DOHH2 (cell line): Measurements from ENCODE around the gene SKAP2.

ENCODE experiments used
- CTCF ChIP-seq: fragments of 200-600 bp; sonication (generic); IDR thresholded peaks from one replicate; pipeline ENCODE4 v1.5.1; 2014; ENCODE audit warnings: antibody characterized with exemption, mild to moderate bottlenecking, low read depth, low read length; ENCODE audit not compliant: poor library complexity, severe bottlenecking
- EZH2phosphoT487 ChIP-seq: fragments of 200-600 bp; sonication (generic); IDR thresholded peaks from 2 replicates; pipeline ENCODE4 v1.6.1; 2017; ENCODE audit warnings: borderline replicate concordance, mild to moderate bottlenecking, antibody characterized with exemption, low read length, moderate library complexity, mixed read lengths

GRCh38 chr7:26645121-26645520 is 219.3 kb downstream of the SKAP2 start:
- no peak for TF ChIP-seq CTCF
- no peak for TF ChIP-seq EZH2phosphoT487
